ACC112 (cell line): ENCODE data around the gene UBE2J2.

Experiments
- H2AFZ ChIP-seq: fragments of 200-600 bp; sonication (generic); one replicate; pipeline ENCODE4 v1.6.0; 2017; ENCODE audit warnings: antibody characterized with exemption, low read length; ENCODE audit not compliant: unreplicated experiment
- H3K27ac ChIP-seq: fragments of 200-600 bp; sonication (generic); 2 replicates; pipeline ENCODE4 v1.5.1; 2014; ENCODE audit warnings: low read depth, mild to moderate bottlenecking, antibody characterized with exemption, low read length, moderate library complexity
- H3K27me3 ChIP-seq: fragments of 200-600 bp; sonication (generic); 2 replicates; pipeline ENCODE4 v1.6.1; 2014; ENCODE audit warnings: mild to moderate bottlenecking, antibody characterized with exemption, low read length, moderate library complexity, mixed read lengths; ENCODE audit not compliant: insufficient read depth
- H3K36me3 ChIP-seq: fragments of 200-600 bp; sonication (generic); 2 replicates; pipeline ENCODE4 v1.6.1; 2016; ENCODE audit warnings: mild to moderate bottlenecking, antibody characterized with exemption, low read length, moderate library complexity, mixed read lengths; ENCODE audit not compliant: insufficient read depth
- H3K4me1 ChIP-seq: fragments of 200-600 bp; sonication (generic); one replicate; pipeline ENCODE4 v1.6.1; 2016; ENCODE audit warnings: low read length, mixed read lengths; ENCODE audit not compliant: insufficient read depth, unreplicated experiment, control insufficient read depth
- H3K4me3 ChIP-seq: fragments of 200-600 bp; sonication (generic); 2 replicates; pipeline ENCODE4 v1.5.1; 2014; ENCODE audit warnings: mild to moderate bottlenecking, low read depth, low read length
- H3K79me2 ChIP-seq: fragments of 200-600 bp; sonication (generic); one replicate; pipeline ENCODE4 v1.6.0; 2016; ENCODE audit warnings: low read length; ENCODE audit not compliant: control insufficient read depth, unreplicated experiment, insufficient read depth

The UBE2J2 gene

GRCh38 chr1:1308756-1309250 lies 35.1 kb upstream of the UBE2J2 start:
- Histone ChIP-seq H3K27ac (peak overlapping the region; percentile 73), H3K36me3 (peaks cover 10% of the 10 kb centered on the region; the same call in 1 of the 2 replicates), H3K4me1 (peaks cover 37% of the 10 kb centered on the region), H3K4me3 (peak overlapping the region; percentile 92), H3K27me3 (no peaks in the 10 kb centered on the region), H3K79me2 (peaks cover 33% of the 10 kb centered on the region), H2AFZ (no peak overlapping the region)

GRCh38 chr1:1307923-1308755 lies 34.5 kb upstream of the UBE2J2 start, which contains the start of the genes ACAP3 and PUSL1:
Gene ACAP3, minus strand, starts transcription at chr1:1307930. Its CDS starts 115 bp downstream, at chr1:1307815.
Gene PUSL1, plus strand, starts transcription at chr1:1308597. Its CDS starts 47 bp downstream, at chr1:1308644.
- Histone ChIP-seq H3K27ac (peak within 1 kb of the TSS; percentile 83), H3K27me3 (no peaks in the 10 kb centered on the region), H2AFZ (peak within 1 kb of the TSS; percentile 76), H3K4me1 (peaks cover 37% of the 10 kb centered on the region), H3K36me3 (peaks cover 5% of the 10 kb centered on the region; the same call in 1 of the 2 replicates), H3K79me2 (peaks cover 38% of the 10 kb centered on the region), H3K4me3 (peak within 1 kb of the TSS; percentile 99)

- H3K36me3 ChIP-seq, result 0 out of 2 replicates have a peak, but pooled peaks cover 4% of the 10 kb centered on the region
- peak overlapping the region; percentile 54; the same call in 1 of the 2 replicates for H3K27ac ChIP-seq
- H3K27me3 ChIP-seq, result no peaks in the 10 kb centered on the region
- H2AFZ ChIP-seq, result peak overlapping the region; percentile 69
- H3K79me2 ChIP-seq, result peaks cover 40% of the 10 kb centered on the region
- peaks cover 37% of the 10 kb centered on the region for H3K4me1 ChIP-seq
- H3K4me3 ChIP-seq, result peak overlapping the region; percentile 99
Measured at GRCh38 chr1:1307261-1307922, 33.7 kb upstream of the UBE2J2 start.

GRCh38 chr1:1306661-1307260 lies 33.1 kb upstream of the UBE2J2 start:
- no peaks in the 10 kb centered on the region for H3K27me3 ChIP-seq
- H3K27ac ChIP-seq, result no peak overlapping the region
- peaks cover 40% of the 10 kb centered on the region for H3K79me2 ChIP-seq

GRCh38 chr1:1306070-1306660 lies 32.5 kb upstream of the UBE2J2 start:
- peak overlapping the region; percentile 57 for H3K27ac ChIP-seq
- H3K4me1 ChIP-seq, result peaks cover 37% of the 10 kb centered on the region
- H3K4me3 ChIP-seq, result peak overlapping the region; percentile 99
- no peaks in the 10 kb centered on the region for H3K36me3 ChIP-seq
- no peak overlapping the region for H2AFZ ChIP-seq
- peaks cover 40% of the 10 kb centered on the region for H3K79me2 ChIP-seq
- no peaks in the 10 kb centered on the region for H3K27me3 ChIP-seq

More at GRCh38 chr1:1306661-1307260, 33.1 kb upstream of the UBE2J2 start:
- Histone ChIP-seq H3K4me3 (peak overlapping the region; percentile 99), H3K4me1 (peaks cover 37% of the 10 kb centered on the region), H2AFZ (peak overlapping the region; percentile 69), H3K36me3 (0 out of 2 replicates have a peak, but pooled peaks cover 4% of the 10 kb centered on the region)

GRCh38 chr1:1305300-1306069 lies 31.8 kb upstream of the UBE2J2 start:
- Histone ChIP-seq H3K27me3 (no peaks in the 10 kb centered on the region), H3K27ac (peak overlapping the region; percentile 57), H2AFZ (no peak overlapping the region), H3K4me3 (peak overlapping the region; percentile 99), H3K36me3 (no peaks in the 10 kb centered on the region), H3K79me2 (peaks cover 40% of the 10 kb centered on the region), H3K4me1 (peaks cover 37% of the 10 kb centered on the region)

GRCh38 chr1:1304331-1305299 lies 31.0 kb upstream of the UBE2J2 start:
- peaks cover 38% of the 10 kb centered on the region for H3K79me2 ChIP-seq
- peak overlapping the region; percentile 99 for H3K4me3 ChIP-seq

GRCh38 chr1:1303736-1304135 lies 30.1 kb upstream of the UBE2J2 start:
- Histone ChIP-seq H3K79me2 (peaks cover 31% of the 10 kb centered on the region), H2AFZ (no peak overlapping the region), H3K36me3 (no peaks in the 10 kb centered on the region), H3K4me1 (peaks cover 28% of the 10 kb centered on the region), H3K27me3 (no peaks in the 10 kb centered on the region), H3K27ac (no peak overlapping the region), H3K4me3 (no peak overlapping the region)

More at GRCh38 chr1:1304331-1305299, 31.0 kb upstream of the UBE2J2 start:
- Histone ChIP-seq H3K36me3 (no peaks in the 10 kb centered on the region), H3K4me1 (peaks cover 33% of the 10 kb centered on the region), H2AFZ (peak overlapping the region; percentile 25), H3K27me3 (no peaks in the 10 kb centered on the region), H3K27ac (peak overlapping the region; percentile 57; the same call in 1 of the 2 replicates)
